ENCODE measurements around the gene CACNA1E. TPM values are rescaled to one million over a fixed set of nuclear protein-coding genes. Genes with fewer than 3 reads are reported as not detected.
"Not testable (repeated sequence)": the region's sequence is repeated elsewhere in the genome, so short reads cannot be mapped to it uniquely, and the experiment has no call there.

Gene CACNA1E
- total and polyA plus RNA-seq, 2 experiments from 2014 or later = 1.1 to 1.7 TPM

- no peaks in the 10 kb centered on the region for H3K9me3 ChIP-seq (ENCODE audit: low read depth)
- no peak for DNase-seq (ENCODE audit: low spot score)
- no peaks in the 10 kb centered on the region for H3K36me3 ChIP-seq (replicated peaks; ENCODE audit: insufficient read depth, low read depth)
- no peaks in the 10 kb centered on the region for H3K27me3 ChIP-seq
- no peak overlapping the region for H3K4me3 ChIP-seq
- no peaks in the 10 kb centered on the region for H3K9me2 ChIP-seq (replicated peaks; ENCODE audit: insufficient read depth)
- H4K20me1 ChIP-seq (ENCODE audit: insufficient read depth, poor library complexity, severe bottlenecking) = no peaks in the 10 kb centered on the region
- TF ChIP-seq EZH2 (IDR thresholded peaks at IDR 0.05; ENCODE audit: borderline replicate concordance) = no peak
- TF ChIP-seq EZH2phosphoT487 (IDR thresholded peaks at IDR 0.05; ENCODE audit: low read depth, severe bottlenecking, unreplicated experiment) = no peak
- H3K27ac ChIP-seq = no peak overlapping the region
- H3K79me2 ChIP-seq = no peaks in the 10 kb centered on the region
- H2AFZ ChIP-seq = no peak overlapping the region
- no peaks in the 10 kb centered on the region for H3K4me1 ChIP-seq (ENCODE audit: insufficient read depth)
- H3K4me2 ChIP-seq = no peak overlapping the region
- 84% methylated on average over 3 of the region's 3 CpGs for WGBS (ENCODE audit: low lambda C conversion rate, missing lambda C conversion rate)
These were observed 48.8 kb downstream of the CACNA1E start for GRCh38 chr1:181531951-181532600.

- no peaks in the 10 kb centered on the region for H3K4me1 ChIP-seq (ENCODE audit: insufficient read depth)
- H3K4me2 ChIP-seq = no peak overlapping the region
- WGBS (ENCODE audit: low lambda C conversion rate, missing lambda C conversion rate) = 63% methylated on average over 2 of the region's 2 CpGs
- H2AFZ ChIP-seq = no peak overlapping the region
- no peaks in the 10 kb centered on the region for H4K20me1 ChIP-seq (ENCODE audit: insufficient read depth, poor library complexity, severe bottlenecking)
- peaks cover 6% of the 10 kb centered on the region for H3K27me3 ChIP-seq
- no peaks in the 10 kb centered on the region for H3K9me3 ChIP-seq (ENCODE audit: low read depth)
- no peak overlapping the region for H3K4me3 ChIP-seq
- TF ChIP-seq EZH2phosphoT487 (IDR thresholded peaks at IDR 0.05; ENCODE audit: low read depth, severe bottlenecking, unreplicated experiment) = no peak
- no peak for TF ChIP-seq EZH2 (IDR thresholded peaks at IDR 0.05; ENCODE audit: borderline replicate concordance)
- H3K9me2 ChIP-seq (replicated peaks; ENCODE audit: insufficient read depth) = no peaks in the 10 kb centered on the region
- H3K36me3 ChIP-seq (replicated peaks; ENCODE audit: insufficient read depth, low read depth) = no peaks in the 10 kb centered on the region
- H3K79me2 ChIP-seq = no peaks in the 10 kb centered on the region
- no peak overlapping the region for H3K27ac ChIP-seq
- DNase-seq (ENCODE audit: low spot score) = no peak
These were observed 55.5 kb downstream of the CACNA1E start for GRCh38 chr1:181538836-181539235.

- TF ChIP-seq CTCF (IDR thresholded peaks at IDR 0.05; ENCODE audit: poor library complexity) (no peak), EZH2 (IDR thresholded peaks at IDR 0.05; ENCODE audit: borderline replicate concordance) (no peak), EZH2phosphoT487 (IDR thresholded peaks at IDR 0.05; ENCODE audit: low read depth, severe bottlenecking, unreplicated experiment) (no peak)
- no peak overlapping the region for H3K4me2 ChIP-seq
- H3K9me3 ChIP-seq (ENCODE audit: low read depth) = no peaks in the 10 kb centered on the region
- peaks cover 6% of the 10 kb centered on the region for H3K27me3 ChIP-seq
- no peaks in the 10 kb centered on the region for H4K20me1 ChIP-seq (ENCODE audit: insufficient read depth, poor library complexity, severe bottlenecking)
- no peak overlapping the region for H3K27ac ChIP-seq
- no peaks in the 10 kb centered on the region for H3K36me3 ChIP-seq (replicated peaks; ENCODE audit: insufficient read depth, low read depth)
- H3K9me2 ChIP-seq (replicated peaks; ENCODE audit: insufficient read depth) = no peaks in the 10 kb centered on the region
- no peaks in the 10 kb centered on the region for H3K4me1 ChIP-seq (ENCODE audit: insufficient read depth)
- H3K79me2 ChIP-seq = no peaks in the 10 kb centered on the region
- H3K4me3 ChIP-seq = no peak overlapping the region
- 78% methylated on average over 5 of the region's 5 CpGs for WGBS (ENCODE audit: low lambda C conversion rate, missing lambda C conversion rate)
- DNase-seq (ENCODE audit: low spot score) = no peak
- no peak overlapping the region for H2AFZ ChIP-seq
These were observed 58.1 kb downstream of the CACNA1E start for GRCh38 chr1:181541458-181541857.

DNA sequence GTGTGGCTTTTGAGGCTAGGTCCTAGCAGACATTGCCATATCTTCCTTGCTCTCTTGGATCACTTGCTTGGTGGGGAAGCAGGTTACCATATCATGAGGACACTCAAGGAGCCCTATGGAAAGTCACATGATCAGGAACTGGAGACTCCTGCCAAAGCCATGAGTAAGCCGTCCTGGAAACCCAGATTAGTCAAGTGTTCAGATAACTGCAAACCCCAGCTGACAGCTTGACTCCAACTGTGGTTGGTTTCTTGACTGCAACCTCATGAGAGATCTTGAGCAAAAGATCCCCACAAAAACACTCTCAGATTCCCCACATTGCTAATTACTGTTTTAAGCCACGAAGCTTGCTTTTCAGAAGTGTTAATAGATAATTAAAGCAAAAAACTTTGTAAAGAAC is 58.6 kb downstream of the CACNA1E start:
- Histone ChIP-seq H3K27me3 (peaks cover 6% of the 10 kb centered on the region), H3K79me2 (no peaks in the 10 kb centered on the region), H2AFZ (no peak overlapping the region), H3K9me2 (replicated peaks; ENCODE audit: insufficient read depth) (no peaks in the 10 kb centered on the region), H3K4me2 (no peak overlapping the region), H4K20me1 (ENCODE audit: insufficient read depth, poor library complexity, severe bottlenecking) (no peaks in the 10 kb centered on the region), H3K4me3 (no peak overlapping the region), H3K9me3 (ENCODE audit: low read depth) (no peaks in the 10 kb centered on the region), H3K27ac (no peak overlapping the region), H3K4me1 (ENCODE audit: insufficient read depth) (no peaks in the 10 kb centered on the region), H3K36me3 (replicated peaks; ENCODE audit: insufficient read depth, low read depth) (no peaks in the 10 kb centered on the region)
- DNase-seq (ENCODE audit: low spot score) = peak; percentile 30
- TF ChIP-seq EZH2 (IDR thresholded peaks at IDR 0.05; ENCODE audit: borderline replicate concordance) (no peak), CTCF (IDR thresholded peaks at IDR 0.05; ENCODE audit: poor library complexity) (no peak), EZH2phosphoT487 (IDR thresholded peaks at IDR 0.05; ENCODE audit: low read depth, severe bottlenecking, unreplicated experiment) (no peak)
- 78% methylated on average over 2 of the region's 2 CpGs for WGBS (ENCODE audit: low lambda C conversion rate, missing lambda C conversion rate)

GRCh38 chr1:181542406-181542805 is 59.1 kb downstream of the CACNA1E start:
- not testable (repeated sequence) for H2AFZ ChIP-seq; H3K9me3 ChIP-seq (ENCODE audit: low read depth); H3K4me2 ChIP-seq; H3K4me1 ChIP-seq (ENCODE audit: insufficient read depth); H3K9me2 ChIP-seq (replicated peaks; ENCODE audit: insufficient read depth); H4K20me1 ChIP-seq (ENCODE audit: insufficient read depth, poor library complexity, severe bottlenecking); H3K36me3 ChIP-seq (replicated peaks; ENCODE audit: insufficient read depth, low read depth); H3K4me3 ChIP-seq; H3K27me3 ChIP-seq; H3K79me2 ChIP-seq; DNase-seq (ENCODE audit: low spot score); H3K27ac ChIP-seq
- WGBS (ENCODE audit: low lambda C conversion rate, missing lambda C conversion rate) = 84% methylated on average over 4 of the region's 4 CpGs

All from hepatocyte (in vitro differentiated cells).